GM11168 (cell line): Measurements from ENCODE around the gene SIMC1.
"Not testable (repeated sequence)": the region's sequence is repeated elsewhere in the genome, so short reads cannot be mapped to it uniquely, and the experiment has no call there.

Source experiments
- in situ Hi-C: fragments of 300-500 bp; cut with MboI; formaldehyde crosslinking; loops from one replicate; pipeline ENCODE4 v1.12.0; 2022; ENCODE audit warnings: low sequenced_read_pairs; ENCODE audit not compliant: unreplicated experiment

The SIMC1 gene

DNA sequence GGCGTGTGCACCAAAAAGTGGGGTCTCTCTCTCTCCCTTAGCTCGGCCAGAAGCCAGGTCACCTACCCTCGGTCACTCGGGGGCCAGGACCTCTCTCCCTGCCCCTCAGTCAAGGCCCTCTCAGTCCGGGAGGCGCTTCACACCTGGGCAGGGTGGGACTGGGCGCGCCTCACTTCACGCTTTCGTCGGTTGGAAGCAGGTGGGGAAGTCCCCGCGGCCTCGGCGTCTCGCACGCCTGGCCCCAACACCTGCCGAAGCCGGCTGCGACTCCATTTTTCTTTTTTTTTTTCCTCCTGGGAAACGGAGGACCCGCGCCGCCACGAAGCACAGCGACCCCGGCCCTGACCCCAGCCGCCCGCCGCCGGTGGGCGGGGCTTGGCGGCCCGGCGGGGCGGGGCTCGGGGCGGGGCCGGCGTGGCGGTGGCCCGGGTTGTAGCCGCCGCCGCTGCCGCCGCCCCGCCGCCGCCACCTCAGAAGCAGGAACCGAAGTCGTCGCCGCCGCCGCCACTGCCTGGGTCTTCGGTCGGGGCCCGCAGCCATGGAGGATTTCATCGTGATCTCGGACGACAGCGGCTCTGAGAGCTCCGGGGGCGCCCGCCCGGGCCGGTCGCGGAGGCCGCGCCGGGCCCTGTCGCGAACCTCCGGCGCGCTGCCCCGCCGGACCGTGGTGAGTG is at the start of gene SIMC1:
Gene SIMC1 (plus strand): TSS at position 454 of the 674 bp plus-strand sequence. CDS start 85 bp downstream, at position 539.
- in situ Hi-C loops: not testable (repeated sequence)

DNA sequence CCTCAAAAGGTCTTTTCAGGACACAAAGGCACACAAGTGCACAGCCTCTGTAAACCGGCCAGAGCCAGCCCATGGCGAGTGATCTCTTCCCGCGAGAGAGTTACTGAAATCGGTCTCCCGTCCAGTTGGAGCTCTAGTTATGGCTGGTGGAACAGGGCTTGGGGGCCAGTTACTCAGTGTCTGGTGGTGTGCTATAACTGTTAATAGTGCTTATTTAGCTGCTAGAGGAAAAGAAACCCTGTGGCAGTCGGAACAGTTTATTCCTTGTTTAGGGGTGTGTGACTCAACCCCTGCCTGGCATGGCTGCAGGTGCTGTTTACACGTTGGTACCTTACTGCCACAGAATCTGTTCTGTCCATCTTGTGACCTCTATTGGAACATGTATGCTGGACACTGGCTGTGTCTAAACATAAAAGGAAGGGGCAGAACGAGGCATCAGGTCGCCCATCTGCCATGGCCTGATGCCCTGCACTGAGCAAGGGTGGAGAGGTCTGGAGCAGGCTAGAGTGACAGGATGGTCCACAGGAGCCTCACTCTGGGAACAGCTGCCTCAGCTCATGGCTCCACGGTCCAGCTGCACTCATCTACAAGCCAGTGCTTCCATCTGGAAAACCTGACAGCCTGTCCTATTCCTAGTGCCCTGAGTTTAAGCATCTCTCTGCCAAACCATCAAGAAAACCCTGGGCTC is 49.6 kb upstream of the SIMC1 start:
- in situ Hi-C loops: no loop called here

DNA sequence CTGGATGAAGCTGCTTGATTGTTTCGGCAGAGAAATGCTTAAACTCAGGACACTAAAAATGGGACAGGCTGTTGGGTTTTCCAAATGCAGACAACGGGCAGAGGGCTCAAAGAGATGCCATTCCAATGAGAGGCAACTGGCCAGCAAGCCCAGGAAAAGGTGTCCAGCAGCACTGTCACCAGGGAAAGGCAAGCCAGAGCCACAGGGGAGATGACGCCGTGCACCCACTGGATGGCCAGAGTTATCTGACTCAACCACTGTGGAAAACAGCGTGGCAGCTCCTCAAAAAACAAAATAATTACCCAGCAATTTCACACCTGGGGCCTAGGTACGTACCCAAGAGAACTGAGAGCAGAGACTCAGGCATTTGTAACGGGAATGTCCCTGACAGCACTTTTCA is 48.4 kb upstream of the SIMC1 start:
- in situ Hi-C loops: loop anchor here (10.0 kb wide), 1 partner anchor 1755 kb away; no protein-coding TSS in a partner anchor

DNA sequence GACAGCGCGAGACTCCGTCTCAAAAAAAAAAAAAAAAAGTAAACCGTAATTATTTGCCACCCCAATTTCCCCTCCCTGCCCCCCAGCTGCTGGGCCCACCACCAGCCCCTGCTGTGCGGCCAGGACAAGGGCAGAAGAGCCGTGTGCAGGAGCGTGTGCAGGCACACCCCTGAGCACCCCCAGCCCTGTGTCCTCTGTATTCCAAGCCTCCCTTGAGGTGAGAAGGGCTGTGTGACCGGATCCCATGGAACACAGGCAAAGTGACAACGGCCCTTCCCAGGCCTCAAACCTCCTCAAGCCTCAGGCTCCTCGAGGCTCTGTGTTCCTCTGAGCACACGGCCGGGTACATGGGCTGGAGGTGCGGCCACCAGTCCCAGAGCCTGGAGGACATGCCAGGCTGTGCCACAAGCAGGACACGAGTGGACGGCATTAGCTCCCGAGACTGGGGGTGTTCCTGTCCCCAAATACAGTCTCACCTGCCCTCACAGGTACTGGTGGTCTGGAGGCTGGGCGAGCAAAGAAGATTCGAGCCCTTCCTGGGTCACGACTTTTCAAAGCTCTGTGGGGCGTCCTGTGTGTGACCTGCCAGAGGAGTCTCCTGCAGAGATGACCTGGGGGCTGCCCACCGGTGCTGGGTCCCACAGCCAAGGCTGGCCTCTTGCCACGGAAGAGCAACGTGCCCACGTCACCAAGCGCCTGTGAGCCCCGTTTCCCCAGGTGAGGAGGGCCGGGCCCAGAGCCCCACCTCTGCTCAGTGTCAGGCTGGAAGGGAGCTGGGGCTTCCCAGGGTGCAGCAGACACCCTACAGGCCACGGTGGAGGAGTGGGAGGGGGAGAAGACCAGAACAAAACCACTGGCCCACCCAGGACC is 47.1 kb upstream of the SIMC1 start:
- in situ Hi-C loops: loop anchor here (10.0 kb wide), 1 partner anchor 1754 kb away; no protein-coding TSS in a partner anchor

- in situ Hi-C loops: loop anchor here (10.0 kb wide), 1 partner anchor 1753 kb away; no protein-coding TSS in a partner anchor
Measured at GRCh38 chr5:176192094-176192721, 46.0 kb upstream of the SIMC1 start.

DNA sequence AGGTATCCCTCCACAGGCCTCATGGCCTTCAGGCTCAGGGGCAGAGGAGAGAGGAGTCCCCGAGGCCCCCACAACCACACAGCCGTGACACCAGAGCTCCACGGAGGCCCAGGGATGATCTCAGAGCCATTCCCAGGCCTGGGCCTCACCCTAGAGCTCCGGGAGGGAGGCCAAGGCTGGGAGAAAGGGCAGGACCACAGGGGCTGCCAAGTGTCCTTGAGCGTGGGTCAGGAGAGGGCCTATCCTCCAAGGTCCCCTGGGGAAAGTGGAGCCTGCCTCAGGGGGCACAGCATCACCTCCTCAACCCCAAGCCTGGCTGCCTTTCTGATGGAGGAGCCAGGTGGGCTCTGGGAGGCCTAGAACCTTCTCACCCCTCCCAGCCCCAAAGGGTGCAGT is 45.5 kb upstream of the SIMC1 start:
- in situ Hi-C loops: loop anchor here (10.0 kb wide), 1 partner anchor 1752 kb away; no protein-coding TSS in a partner anchor

- in situ Hi-C loops: loop anchor here (10.0 kb wide), 1 partner anchor 1751 kb away; no protein-coding TSS in a partner anchor
Measured at GRCh38 chr5:176193636-176194035, 44.6 kb upstream of the SIMC1 start.

DNA sequence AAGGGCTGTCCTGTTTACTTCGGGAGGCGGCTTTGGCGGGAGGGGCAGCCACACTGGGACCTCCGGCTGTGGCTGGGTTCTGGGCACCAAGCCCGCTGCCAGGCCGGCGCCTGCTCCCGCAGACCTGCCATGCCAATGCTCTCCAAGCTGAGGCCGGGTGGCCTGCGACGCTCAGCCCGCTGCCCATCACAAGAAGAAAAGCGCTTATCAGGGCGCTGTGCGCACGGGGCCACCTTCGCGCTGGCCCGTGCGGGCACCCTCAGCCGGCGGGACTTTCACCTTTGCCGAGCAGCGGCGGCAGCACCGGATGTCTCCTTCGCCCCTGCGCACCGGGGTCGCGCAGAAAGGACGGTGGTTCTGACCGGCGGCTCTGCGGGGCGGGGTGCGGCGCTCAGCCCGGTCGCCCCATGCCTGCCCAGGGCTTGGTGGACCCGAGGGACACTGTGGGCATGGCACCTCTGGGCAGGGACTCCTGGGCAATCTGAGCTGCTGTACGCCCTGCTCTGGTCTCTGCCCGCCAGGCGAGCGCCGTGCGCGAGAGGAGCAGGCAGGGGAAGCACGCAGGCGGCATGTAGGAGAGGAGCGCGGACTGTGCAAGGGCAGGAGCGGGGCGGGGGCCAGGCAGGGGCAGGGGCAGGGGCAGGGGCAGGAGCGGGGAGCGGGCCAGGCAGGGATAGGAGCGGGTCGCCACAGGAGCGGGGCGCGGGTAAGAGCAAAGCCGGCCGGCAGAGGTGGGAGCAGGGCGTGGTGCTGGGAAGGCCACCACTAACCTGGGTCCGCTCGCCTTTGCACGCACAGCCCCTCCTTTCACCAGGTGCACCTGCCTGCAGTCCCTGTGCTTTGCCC is 43.8 kb upstream of the SIMC1 start:
- in situ Hi-C loops: loop anchor here (10.0 kb wide), 1 partner anchor 1750 kb away; no protein-coding TSS in a partner anchor

DNA sequence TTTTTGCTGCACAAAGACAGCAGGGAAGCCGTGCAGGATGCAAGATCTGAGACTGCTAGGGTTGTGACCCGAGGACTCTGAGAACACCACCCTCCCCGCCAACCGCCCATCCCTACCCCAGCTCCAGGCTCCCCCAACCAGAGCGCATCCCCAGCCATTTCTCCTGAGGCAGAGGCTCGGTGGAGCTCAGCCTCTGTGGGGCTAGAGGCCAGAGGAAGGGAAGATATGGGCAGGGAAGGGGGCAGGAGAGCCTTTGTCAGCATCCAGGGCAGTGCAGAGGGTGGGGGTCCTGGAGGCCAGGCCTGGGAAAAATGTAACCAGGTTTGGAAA is 43.2 kb upstream of the SIMC1 start:
- in situ Hi-C loops: loop anchor here (10.0 kb wide), 1 partner anchor 1750 kb away; no protein-coding TSS in a partner anchor

- in situ Hi-C loops: loop anchor here (10.0 kb wide), 1 partner anchor 1749 kb away; no protein-coding TSS in a partner anchor
Measured at GRCh38 chr5:176195487-176196207, 42.6 kb upstream of the SIMC1 start.

DNA sequence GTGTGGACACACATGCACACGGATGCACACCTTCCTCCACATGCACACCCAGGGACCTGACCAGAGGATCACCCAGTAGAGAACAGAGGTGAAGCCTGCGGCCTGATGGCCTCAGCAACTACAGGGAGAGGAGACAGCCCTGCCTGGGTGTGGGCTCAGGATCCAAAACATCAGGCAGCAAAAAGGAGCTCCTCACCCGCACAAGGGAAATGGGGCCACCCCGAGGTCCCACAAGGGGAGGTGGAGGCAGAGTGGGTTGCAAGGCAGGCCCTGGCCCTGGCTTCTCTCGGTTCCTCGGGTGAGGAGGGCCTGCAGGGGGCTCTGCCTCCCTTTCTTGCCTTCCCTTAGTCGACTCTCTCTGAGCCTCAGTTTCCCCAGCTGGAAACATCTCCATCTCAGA is 41.4 kb upstream of the SIMC1 start:
- in situ Hi-C loops: loop anchor here (10.0 kb wide), 1 partner anchor 1748 kb away; no protein-coding TSS in a partner anchor

DNA sequence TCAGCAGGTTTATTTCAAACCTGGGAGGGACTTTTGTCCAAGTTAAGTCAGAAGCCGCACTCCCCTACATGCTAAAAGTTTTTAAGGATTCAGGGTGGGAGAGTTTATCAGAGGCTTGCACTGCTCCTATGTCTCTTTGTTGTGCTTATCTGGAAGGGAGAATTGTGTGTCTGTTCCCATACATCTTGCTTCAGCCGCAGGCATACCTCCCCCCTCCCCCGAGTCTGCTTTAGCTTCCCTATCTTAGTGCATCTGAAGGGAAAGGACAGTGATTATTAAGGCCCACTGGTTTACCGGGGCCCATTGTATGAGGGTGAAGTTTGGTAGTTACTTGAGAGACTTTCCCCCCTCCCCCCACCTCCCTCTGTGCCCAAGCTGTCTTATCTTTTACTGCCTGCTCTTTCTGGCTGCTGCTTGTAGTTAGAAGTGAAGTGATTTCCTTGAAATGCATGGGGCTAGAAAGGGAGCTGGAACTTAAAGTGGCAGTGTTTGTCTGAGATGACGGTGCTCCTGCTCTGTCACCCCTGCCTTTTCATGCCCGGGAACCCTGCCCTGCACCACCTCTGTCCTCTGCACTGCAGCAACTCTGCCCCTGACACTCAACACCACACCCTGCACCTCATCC is 40.9 kb upstream of the SIMC1 start:
- in situ Hi-C loops: loop anchor here (10.0 kb wide), 1 partner anchor 1747 kb away; no protein-coding TSS in a partner anchor

DNA sequence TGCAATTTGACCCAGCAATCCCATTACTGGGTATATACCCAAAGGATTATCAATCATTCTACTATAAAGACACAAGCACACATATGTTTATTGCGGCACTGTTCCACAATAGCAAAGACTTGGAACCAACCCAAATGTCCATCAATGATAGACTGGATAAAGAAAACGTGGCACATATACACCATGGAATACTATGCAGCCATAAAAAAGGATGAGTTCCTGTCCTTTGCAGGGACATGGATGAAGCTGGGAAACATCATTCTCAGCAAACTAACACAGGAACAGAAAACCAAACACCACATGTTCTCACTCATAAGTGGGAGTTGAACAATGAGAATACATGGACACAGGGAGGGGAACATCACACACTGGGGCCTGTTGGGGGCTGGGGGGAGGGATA is 39.9 kb upstream of the SIMC1 start:
- in situ Hi-C loops: loop anchor here (10.0 kb wide), 1 partner anchor 1747 kb away; no protein-coding TSS in a partner anchor

DNA sequence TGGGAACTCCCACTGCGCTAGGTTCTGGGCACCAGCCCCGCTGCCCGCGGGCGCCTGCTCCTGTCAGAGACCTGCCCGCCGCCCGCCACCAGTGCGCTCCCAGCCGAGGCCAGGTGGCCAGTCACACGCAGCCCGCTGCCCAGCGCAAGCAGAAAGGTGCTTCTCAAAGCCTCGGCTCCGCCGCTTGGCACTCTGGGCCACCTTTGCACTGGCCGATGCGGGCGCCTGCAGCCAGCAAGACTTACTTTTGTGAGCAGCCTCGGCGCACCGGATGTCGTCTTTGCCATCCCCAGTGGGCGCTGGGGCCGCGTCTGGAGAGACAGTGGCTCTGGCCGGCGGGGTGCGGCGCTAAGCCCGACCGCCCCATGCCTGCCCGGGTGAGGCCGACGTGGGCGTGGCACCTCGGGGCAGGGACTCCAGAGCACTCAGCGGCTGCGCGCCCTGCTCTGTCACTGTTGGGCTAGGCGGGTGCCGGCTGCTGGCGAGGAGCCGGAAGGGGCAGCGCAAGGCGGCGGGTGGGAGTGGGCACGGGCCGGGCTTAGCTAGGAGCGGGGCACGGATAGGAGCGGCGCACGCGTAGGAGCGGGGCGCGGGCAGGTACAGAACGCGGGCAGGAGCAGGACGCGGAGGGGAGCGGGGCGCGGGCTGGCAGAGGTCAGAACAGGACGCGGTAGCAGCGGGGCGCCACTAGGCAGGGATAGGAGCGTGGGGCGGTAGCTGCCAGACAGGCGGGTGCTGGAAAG is 39.1 kb upstream of the SIMC1 start:
- in situ Hi-C loops: loop anchor here (10.0 kb wide), 1 partner anchor 1746 kb away; no protein-coding TSS in a partner anchor

GRCh38 chr5:176199803-176200399 is 38.3 kb upstream of the SIMC1 start:
- in situ Hi-C loops: loop anchor here (10.0 kb wide), 1 partner anchor 1745 kb away; no protein-coding TSS in a partner anchor

GRCh38 chr5:176201811-176202210 is 36.4 kb upstream of the SIMC1 start:
- in situ Hi-C loops: no loop called here

GRCh38 chr5:176203086-176203485 is 35.1 kb upstream of the SIMC1 start:
- in situ Hi-C loops: no loop called here
